Astrocyte (in vitro differentiated cells and primary cell): ENCODE data around the gene ZNF827.

Experiments used
- CTCF ChIP-seq: IDR thresholded peaks from 2 replicates; pipeline ENCODE4 v1.5.1; 2011; ENCODE audit warnings: low read depth, mild to moderate bottlenecking, inconsistent platforms, low read length, moderate library complexity; ENCODE audit not compliant: insufficient read depth
- EZH2 ChIP-seq: IDR thresholded peaks from 2 replicates; pipeline ENCODE4 v1.6.1; 2012; ENCODE audit warnings: mild to moderate bottlenecking, low read length, inconsistent platforms; ENCODE audit not compliant: insufficient read depth

GRCh38 chr4:145734031-145734430, 204.6 kb downstream of the ZNF827 start:
- TF ChIP-seq CTCF (no peak), EZH2 (no peak)
